KMS-11 (cell line): ENCODE data around the gene FBXO44.

ENCODE experiments used
- H2AFZ ChIP-seq: fragments of 200-600 bp; sonication (generic); 2 replicates; pipeline ENCODE4 v1.6.1; 2016; ENCODE audit warnings: antibody characterized with exemption, mixed run types, low read depth
- H3K27ac ChIP-seq: fragments of 200-600 bp; sonication (generic); 2 replicates; pipeline ENCODE4 v1.6.1; 2016; ENCODE audit warnings: mild to moderate bottlenecking, mixed run types
- H3K27me3 ChIP-seq: fragments of 200-600 bp; sonication (generic); 2 replicates; pipeline ENCODE4 v1.6.1; 2017; ENCODE audit warnings: mild to moderate bottlenecking, low read depth, mixed run types, moderate library complexity; ENCODE audit not compliant: insufficient read depth
- H3K36me3 ChIP-seq: fragments of 200-600 bp; sonication (generic); 2 replicates; pipeline ENCODE4 v1.6.1; 2017; ENCODE audit warnings: mild to moderate bottlenecking, mixed run types; ENCODE audit not compliant: insufficient read depth
- H3K4me1 ChIP-seq: fragments of 200-600 bp; sonication (generic); 2 replicates; pipeline ENCODE4 v1.6.1; 2016; ENCODE audit warnings: mild to moderate bottlenecking, low read depth, mixed run types; ENCODE audit not compliant: poor library complexity, severe bottlenecking
- H3K4me2 ChIP-seq: fragments of 200-600 bp; sonication (generic); 2 replicates; pipeline ENCODE4 v1.7.0; 2016; ENCODE audit warnings: mild to moderate bottlenecking, mixed run types
- H3K4me3 ChIP-seq: fragments of 200-600 bp; sonication (generic); IDR thresholded peaks from 2 replicates; pipeline ENCODE4 v1.6.1; 2017; ENCODE audit warnings: low read depth, low read length, mixed read lengths; ENCODE audit not compliant: insufficient read depth
- H3K79me2 ChIP-seq: fragments of 200-600 bp; sonication (generic); 2 replicates; pipeline ENCODE4 v1.6.1; 2016; ENCODE audit warnings: low read depth, mixed run types; ENCODE audit not compliant: insufficient read depth
- H3K9ac ChIP-seq: fragments of 200-600 bp; sonication (generic); 2 replicates; pipeline ENCODE4 v1.6.1; 2016; ENCODE audit warnings: mild to moderate bottlenecking, mixed run types
- H4K20me1 ChIP-seq: fragments of 200-600 bp; sonication (generic); 2 replicates; pipeline ENCODE4 v1.6.1; 2016; ENCODE audit warnings: mild to moderate bottlenecking, mixed run types; ENCODE audit not compliant: insufficient read depth
- TF ChIP-seq, protein P1 (sequence below): fragments of 200-600 bp; sonication (generic); conservative IDR thresholded peaks from 2 replicates; pipeline ENCODE4 v1.6.1; 2017; ENCODE audit warnings: low read depth, mild to moderate bottlenecking, antibody characterized with exemption, low read length, moderate library complexity, mixed read lengths

Gene FBXO44

DNA sequence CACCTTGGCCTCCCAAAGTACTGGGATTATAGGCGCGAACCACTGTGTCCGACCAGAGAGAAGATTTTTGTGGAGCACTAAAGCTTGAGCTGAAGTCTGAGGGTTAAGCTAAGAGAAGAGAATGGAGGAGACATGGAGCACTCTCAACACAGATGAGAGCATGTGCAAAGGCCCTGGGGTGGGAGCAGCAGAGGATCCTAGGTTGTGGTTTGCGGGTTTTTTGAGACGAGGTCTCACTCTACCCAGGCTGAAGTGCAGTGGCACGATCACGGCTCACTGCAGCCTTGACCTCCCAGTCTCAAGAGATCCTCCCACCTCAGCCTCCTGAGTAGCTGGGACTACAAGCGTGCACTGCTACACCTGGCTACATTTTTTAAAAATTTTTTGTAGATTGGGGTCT, 31.0 kb upstream of the FBXO44 start:
- Histone ChIP-seq H3K27ac (no peak overlapping the region), H3K27me3 (peaks cover 56% of the 10 kb centered on the region), H3K4me2 (no peak overlapping the region), H4K20me1 (no peaks in the 10 kb centered on the region), H3K4me1 (no peaks in the 10 kb centered on the region), H2AFZ (no peak overlapping the region), H3K4me3 (no peak overlapping the region), H3K79me2 (no peaks in the 10 kb centered on the region), H3K36me3 (no peaks in the 10 kb centered on the region), H3K9ac (no peak overlapping the region)
- TF ChIP-seq, protein P1, sequence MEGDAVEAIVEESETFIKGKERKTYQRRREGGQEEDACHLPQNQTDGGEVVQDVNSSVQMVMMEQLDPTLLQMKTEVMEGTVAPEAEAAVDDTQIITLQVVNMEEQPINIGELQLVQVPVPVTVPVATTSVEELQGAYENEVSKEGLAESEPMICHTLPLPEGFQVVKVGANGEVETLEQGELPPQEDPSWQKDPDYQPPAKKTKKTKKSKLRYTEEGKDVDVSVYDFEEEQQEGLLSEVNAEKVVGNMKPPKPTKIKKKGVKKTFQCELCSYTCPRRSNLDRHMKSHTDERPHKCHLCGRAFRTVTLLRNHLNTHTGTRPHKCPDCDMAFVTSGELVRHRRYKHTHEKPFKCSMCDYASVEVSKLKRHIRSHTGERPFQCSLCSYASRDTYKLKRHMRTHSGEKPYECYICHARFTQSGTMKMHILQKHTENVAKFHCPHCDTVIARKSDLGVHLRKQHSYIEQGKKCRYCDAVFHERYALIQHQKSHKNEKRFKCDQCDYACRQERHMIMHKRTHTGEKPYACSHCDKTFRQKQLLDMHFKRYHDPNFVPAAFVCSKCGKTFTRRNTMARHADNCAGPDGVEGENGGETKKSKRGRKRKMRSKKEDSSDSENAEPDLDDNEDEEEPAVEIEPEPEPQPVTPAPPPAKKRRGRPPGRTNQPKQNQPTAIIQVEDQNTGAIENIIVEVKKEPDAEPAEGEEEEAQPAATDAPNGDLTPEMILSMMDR: no peak

DNA sequence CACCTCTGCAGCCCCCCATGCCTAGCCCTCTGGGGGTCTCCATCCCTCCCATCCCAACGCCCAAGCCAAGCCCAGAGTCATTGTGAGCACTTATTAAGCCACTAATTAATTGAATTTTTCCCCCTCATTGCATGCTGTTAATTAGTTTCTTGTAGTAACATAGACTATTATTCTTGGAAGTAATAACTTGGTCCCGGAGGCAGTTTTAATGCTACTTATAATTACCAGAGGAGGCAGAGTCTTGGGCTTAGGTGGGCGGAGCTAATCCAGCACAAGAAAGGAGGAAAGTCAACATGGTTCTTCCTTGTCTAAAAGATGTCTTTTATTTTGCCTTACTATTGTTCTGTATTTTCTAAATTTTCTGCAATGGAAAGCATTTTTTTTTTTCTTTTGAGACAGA, 28.1 kb upstream of the FBXO44 start:
- peaks cover 76% of the 10 kb centered on the region for H3K27me3 ChIP-seq
- no peak overlapping the region for H2AFZ ChIP-seq
- H3K79me2 ChIP-seq: no peaks in the 10 kb centered on the region
- no peak overlapping the region for H3K27ac ChIP-seq
- TF ChIP-seq, protein P1: no peak
- no peaks in the 10 kb centered on the region for H3K4me1 ChIP-seq
- H3K9ac ChIP-seq: no peak overlapping the region
- no peaks in the 10 kb centered on the region for H3K36me3 ChIP-seq
- H3K4me2 ChIP-seq: no peak overlapping the region
- H3K4me3 ChIP-seq: no peak overlapping the region
- H4K20me1 ChIP-seq: no peaks in the 10 kb centered on the region

DNA sequence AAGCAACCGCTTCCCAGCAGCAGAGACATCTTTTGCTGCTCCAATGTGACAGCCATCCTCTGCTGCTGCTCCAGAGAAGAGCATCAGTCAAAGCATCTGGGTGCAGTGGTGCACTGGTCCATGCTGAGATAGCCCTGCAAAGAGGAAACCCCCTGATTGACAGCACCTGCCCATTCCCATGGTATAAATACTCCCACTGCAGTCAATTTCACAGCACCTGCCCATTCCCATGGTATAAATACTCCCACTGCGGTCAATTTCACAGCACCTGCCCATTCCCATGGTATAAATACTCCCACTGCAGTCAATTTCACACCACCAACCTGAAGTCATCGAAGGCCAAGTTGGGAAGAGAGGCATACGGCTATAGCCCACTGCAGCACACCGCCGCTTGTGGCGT, 25.9 kb upstream of the FBXO44 start:
- Histone ChIP-seq H3K9ac (no peak overlapping the region), H3K79me2 (no peaks in the 10 kb centered on the region), H3K4me2 (no peak overlapping the region), H2AFZ (no peak overlapping the region), H3K27ac (no peak overlapping the region), H3K27me3 (peaks cover 88% of the 10 kb centered on the region), H3K4me3 (no peak overlapping the region), H3K36me3 (no peaks in the 10 kb centered on the region), H3K4me1 (no peaks in the 10 kb centered on the region), H4K20me1 (no peaks in the 10 kb centered on the region)
- TF ChIP-seq, protein P1: no peak

DNA sequence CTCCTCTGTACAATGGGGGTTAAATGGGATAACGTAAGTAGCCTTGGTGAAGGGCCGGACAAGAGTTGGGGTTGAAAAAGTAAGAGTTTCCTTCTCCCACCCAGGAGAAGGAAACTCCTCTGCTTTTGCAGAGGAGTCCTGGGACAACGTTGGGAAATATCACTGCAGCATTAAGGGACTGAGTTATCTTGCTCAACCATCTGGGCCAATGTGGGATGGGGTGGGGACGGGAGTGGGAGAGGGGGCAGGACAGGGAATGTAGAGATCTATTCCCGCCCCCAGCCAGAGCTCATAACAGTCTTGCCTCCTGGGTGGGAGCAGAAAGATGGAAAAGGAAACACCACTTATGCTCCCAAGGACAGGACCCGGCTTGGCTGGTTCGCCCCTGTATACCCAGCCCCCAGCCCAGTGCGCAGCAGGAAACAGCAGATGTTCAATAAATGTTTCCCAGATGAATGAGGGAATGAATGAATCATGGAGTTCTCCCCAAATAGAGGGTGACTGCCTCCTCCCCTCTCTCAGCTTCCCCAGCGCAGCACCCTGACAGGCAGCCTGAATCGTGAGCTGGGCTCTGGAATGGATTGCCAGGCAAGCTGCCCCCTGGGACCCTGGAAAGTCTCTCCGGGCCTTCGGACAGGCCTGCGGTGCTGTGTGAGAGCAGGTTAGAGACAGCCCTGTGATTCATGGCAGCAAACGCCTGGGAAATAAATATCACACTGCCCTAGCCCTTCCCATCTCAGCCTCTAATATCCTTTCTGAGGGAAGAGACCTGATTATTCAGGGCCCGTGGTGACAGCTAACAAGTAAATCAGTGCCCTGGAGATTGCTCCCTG, 25.3 kb upstream of the FBXO44 start:
- no peak overlapping the region for H3K9ac ChIP-seq

More for the DNA sequence above, 25.3 kb upstream of the FBXO44 start:
- Histone ChIP-seq H4K20me1 (no peaks in the 10 kb centered on the region), H3K27ac (no peak overlapping the region), H3K27me3 (peaks cover 94% of the 10 kb centered on the region), H2AFZ (no peak overlapping the region), H3K4me1 (no peaks in the 10 kb centered on the region), H3K79me2 (no peaks in the 10 kb centered on the region), H3K4me2 (no peak overlapping the region), H3K4me3 (no peak overlapping the region), H3K36me3 (no peaks in the 10 kb centered on the region)
- TF ChIP-seq, protein P1: no peak
